PC-9 (cell line): Measurements from ENCODE around the gene DLGAP4. TPM values are rescaled to one million over a fixed set of nuclear protein-coding genes. Genes with fewer than 3 reads are reported as not detected.

ENCODE experiments used
- BruUV-seq: library from RNA; stranded (reverse); fragments of 400-500 nt; replicated peaks from 2 replicates; lab custom pipeline; 2021; lab: Mats Ljungman, UMichigan
- CTCF ChIA-PET: fragments of 300-600 bp; sonication (Branson Sonifier 250); formaldehyde crosslinking; loops from one replicate; lab custom pipeline; 2022; ENCODE audit warnings: antibody characterized with exemption; lab: Charles Lee
- POLR2A ChIA-PET: fragments of 300-600 bp; sonication (Branson Sonifier 250); formaldehyde crosslinking; loops from one replicate; lab custom pipeline; 2022; ENCODE audit warnings: antibody characterized with exemption; ENCODE audit not compliant: unreplicated experiment; lab: Charles Lee
- DNase-seq, 2 experiments: peaks; one replicate each; pipeline versions ENCODE4 v3.0.0 to v3.0.0-alpha.2; 2015 to 2022; ENCODE audit warnings: mixed read lengths in 1 of 2
- H2AFZ ChIP-seq: fragments of 200-600 bp; sonication (generic); 2 replicates; pipeline ENCODE4 v1.8.1; 2017; ENCODE audit warnings: antibody characterized with exemption
- H3F3A ChIP-seq: fragments of 200-600 bp; sonication (generic); 2 replicates; pipeline ENCODE4 v1.8.1; 2017; ENCODE audit warnings: antibody characterized with exemption, mild to moderate bottlenecking, low read depth; ENCODE audit not compliant: insufficient read depth
- H3K27ac ChIP-seq: fragments of 200-600 bp; sonication (generic); 2 replicates; pipeline ENCODE4 v1.6.1; 2016; ENCODE audit warnings: mixed run types
- H3K27me3 ChIP-seq: fragments of 200-600 bp; sonication (generic); 2 replicates; pipeline ENCODE4 v1.6.1; 2016; ENCODE audit warnings: low read depth, mixed run types; ENCODE audit not compliant: insufficient read depth
- H3K36me3 ChIP-seq: fragments of 200-600 bp; sonication (generic); 2 replicates; pipeline ENCODE4 v1.6.1; 2016; ENCODE audit warnings: low read depth, mixed run types
- H3K4me1 ChIP-seq: fragments of 200-600 bp; sonication (generic); replicated peaks from 2 replicates; pipeline ENCODE4 v1.6.1; 2016; ENCODE audit warnings: mixed run types; ENCODE audit not compliant: insufficient read depth
- H3K4me2 ChIP-seq: fragments of 200-600 bp; sonication (generic); 2 replicates; pipeline ENCODE4 v1.6.1; 2017; ENCODE audit warnings: mixed run types
- H3K4me3 ChIP-seq: fragments of 200-600 bp; sonication (generic); 2 replicates; pipeline ENCODE4 v1.6.1; 2016; ENCODE audit warnings: mixed run types
- H3K79me2 ChIP-seq: fragments of 200-600 bp; sonication (generic); 2 replicates; pipeline ENCODE4 v1.6.1; 2017; ENCODE audit warnings: low read depth, mixed run types
- H3K9me2 ChIP-seq: fragments of 200-600 bp; sonication (generic); 2 replicates; pipeline ENCODE4 v1.8.1; 2017; ENCODE audit warnings: mild to moderate bottlenecking; ENCODE audit not compliant: insufficient read depth
- H3K9me3 ChIP-seq: fragments of 200-600 bp; sonication (generic); 2 replicates; pipeline ENCODE4 v1.8.1; 2016; ENCODE audit warnings: low read depth; ENCODE audit not compliant: insufficient read depth
- H4K20me1 ChIP-seq: fragments of 200-600 bp; sonication (generic); 2 replicates; pipeline ENCODE4 v1.8.1; 2017; ENCODE audit not compliant: insufficient read depth
- EZH2 ChIP-seq: fragments of 200-600 bp; sonication (generic); IDR thresholded peaks from 2 replicates; pipeline ENCODE4 v1.8.0; 2017; ENCODE audit warnings: antibody characterized with exemption, low read depth
- intact Hi-C: fragments of 100-400 bp; cut with micrococcal nuclease; formaldehyde crosslinking; loops from one replicate; pipeline ENCODE4 v1.10.0; 2022; ENCODE audit not compliant: unreplicated experiment
- total RNA-seq: library from RNA; stranded (reverse); gene quantifications from 2 replicates; pipeline ENCODE4 v1.2.3, GENCODE V29; 2021
- TF ChIP-seq, protein P1 (sequence below): fragments of 200-600 bp; sonication (generic); conservative IDR thresholded peaks from 2 replicates; pipeline ENCODE4 v1.6.1; 2017; ENCODE audit warnings: mixed run types, antibody characterized with exemption, mild to moderate bottlenecking, moderate library complexity

Gene DLGAP4
- total RNA-seq, 1 experiment from 2014 or later, result 62.6 TPM

DNA sequence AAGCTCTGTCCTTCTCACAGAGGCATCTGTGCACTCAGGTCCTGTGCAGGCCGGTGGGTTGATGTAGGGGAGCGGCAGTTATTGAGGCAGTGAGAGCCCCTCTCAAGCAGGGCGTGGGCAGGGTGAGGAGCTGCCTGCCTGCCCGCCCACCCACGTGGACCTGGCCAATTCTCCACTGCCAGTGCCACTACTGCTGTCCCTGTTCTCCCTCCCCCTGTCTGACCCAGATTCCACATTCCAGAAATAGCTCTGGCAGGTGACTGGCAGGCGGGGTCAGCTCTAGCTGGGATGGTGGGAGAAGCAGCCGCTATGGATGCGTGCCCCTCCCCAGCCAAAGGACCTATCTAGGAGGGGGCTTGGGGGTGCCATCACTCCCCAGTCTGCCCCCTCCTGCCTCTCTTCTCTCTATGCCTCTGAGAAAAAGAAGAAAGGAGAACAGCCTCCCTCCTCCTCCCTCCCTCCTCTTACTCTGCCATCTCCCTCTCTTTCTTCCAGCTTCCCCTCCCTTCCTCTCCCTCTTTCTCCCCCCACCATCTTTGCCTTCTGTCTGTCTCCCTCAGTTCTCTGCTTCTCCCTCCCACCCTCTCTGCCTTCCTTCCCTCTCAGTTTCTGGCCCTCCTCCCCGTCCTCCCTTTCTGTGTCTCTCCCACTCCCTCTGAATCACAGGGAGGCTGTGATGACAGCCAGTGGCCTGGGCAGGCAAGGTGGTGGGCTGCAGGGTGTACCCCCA, 148.7 kb downstream of the DLGAP4 start:
- H3K9me3 ChIP-seq, result no peaks in the 10 kb centered on the region
- H3K27ac ChIP-seq, result no peak overlapping the region
- ChIA-PET POLR2A (interaction anchor here (0.5 to 0.6 kb wide), 3 partner anchors 16 to 1170 kb away, joined by 4 to 14 read pairs (median 4); partner anchors contain the start of gene EIF6), CTCF (interaction anchor here (0.5 to 0.6 kb wide), 2 partner anchors 17 to 432 kb away, joined by 3 read pairs; no protein-coding TSS in a partner anchor)
- H3K4me3 ChIP-seq, result no peak overlapping the region
- H3F3A ChIP-seq, result no peaks in the 10 kb centered on the region
- TF ChIP-seq EZH2, result no peak
- TF ChIP-seq, protein P1, sequence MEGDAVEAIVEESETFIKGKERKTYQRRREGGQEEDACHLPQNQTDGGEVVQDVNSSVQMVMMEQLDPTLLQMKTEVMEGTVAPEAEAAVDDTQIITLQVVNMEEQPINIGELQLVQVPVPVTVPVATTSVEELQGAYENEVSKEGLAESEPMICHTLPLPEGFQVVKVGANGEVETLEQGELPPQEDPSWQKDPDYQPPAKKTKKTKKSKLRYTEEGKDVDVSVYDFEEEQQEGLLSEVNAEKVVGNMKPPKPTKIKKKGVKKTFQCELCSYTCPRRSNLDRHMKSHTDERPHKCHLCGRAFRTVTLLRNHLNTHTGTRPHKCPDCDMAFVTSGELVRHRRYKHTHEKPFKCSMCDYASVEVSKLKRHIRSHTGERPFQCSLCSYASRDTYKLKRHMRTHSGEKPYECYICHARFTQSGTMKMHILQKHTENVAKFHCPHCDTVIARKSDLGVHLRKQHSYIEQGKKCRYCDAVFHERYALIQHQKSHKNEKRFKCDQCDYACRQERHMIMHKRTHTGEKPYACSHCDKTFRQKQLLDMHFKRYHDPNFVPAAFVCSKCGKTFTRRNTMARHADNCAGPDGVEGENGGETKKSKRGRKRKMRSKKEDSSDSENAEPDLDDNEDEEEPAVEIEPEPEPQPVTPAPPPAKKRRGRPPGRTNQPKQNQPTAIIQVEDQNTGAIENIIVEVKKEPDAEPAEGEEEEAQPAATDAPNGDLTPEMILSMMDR, result no peak
- DNase-seq, result peak in 1 of 2 experiments; percentile 58
- H3K4me2 ChIP-seq, result peak overlapping the region; percentile 8; the same call in 1 of the 2 replicates
- H2AFZ ChIP-seq, result no peak overlapping the region
- H3K27me3 ChIP-seq, result no peaks in the 10 kb centered on the region
- intact Hi-C loops, result no loop called here
- no peaks in the 10 kb centered on the region for H3K36me3 ChIP-seq
- no peaks in the 10 kb centered on the region for H3K9me2 ChIP-seq
- no peaks in the 10 kb centered on the region for H3K79me2 ChIP-seq
- H4K20me1 ChIP-seq, result no peaks in the 10 kb centered on the region
- BruUV-seq, result no TSS peak
- peaks cover 7% of the 10 kb centered on the region for H3K4me1 ChIP-seq

DNA sequence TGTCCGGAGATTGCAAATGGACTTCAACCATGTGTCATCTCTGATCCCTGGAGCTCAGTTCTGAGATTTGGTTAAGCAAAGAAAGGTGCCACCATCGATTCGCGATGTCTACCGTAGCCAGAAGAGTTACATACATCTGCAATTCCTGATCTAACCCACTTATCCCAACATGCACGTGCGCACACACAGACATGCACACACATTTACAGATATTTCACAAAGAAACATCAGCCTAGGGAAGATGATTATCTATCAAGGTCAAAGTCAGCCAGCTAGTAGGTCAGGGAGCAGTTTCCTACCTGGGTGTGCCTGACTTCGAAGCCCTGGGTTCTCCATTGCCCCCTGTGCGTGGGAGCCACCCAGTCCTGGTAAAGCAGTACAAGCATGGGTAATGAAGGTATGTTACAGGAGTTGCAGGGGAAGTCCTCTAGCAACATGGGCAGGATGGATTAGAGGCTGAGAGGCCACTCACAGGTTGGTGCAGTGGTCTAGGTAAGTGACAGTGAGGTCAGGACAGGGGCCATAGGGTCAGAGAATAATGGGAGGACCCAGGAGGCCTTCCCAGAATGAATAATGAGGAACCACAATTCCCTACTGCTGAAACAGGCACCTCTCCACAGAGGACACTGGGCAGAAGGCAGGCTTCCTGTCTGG, 150.0 kb downstream of the DLGAP4 start:
- H3K36me3 ChIP-seq, result no peaks in the 10 kb centered on the region
- H3K9me2 ChIP-seq, result no peaks in the 10 kb centered on the region
- no peaks in the 10 kb centered on the region for H3K27me3 ChIP-seq
- POLR2A ChIA-PET, result no interaction called here
- no peaks in the 10 kb centered on the region for H3K9me3 ChIP-seq
- H3K79me2 ChIP-seq, result no peaks in the 10 kb centered on the region
- DNase-seq, result no peak
- no peaks in the 10 kb centered on the region for H3F3A ChIP-seq
- H4K20me1 ChIP-seq, result no peaks in the 10 kb centered on the region
- H3K4me2 ChIP-seq, result no peak overlapping the region
- no peak overlapping the region for H3K27ac ChIP-seq
- intact Hi-C loops, result no loop called here
- BruUV-seq, result no TSS peak
- CTCF ChIA-PET, result no interaction called here
- no peak overlapping the region for H3K4me3 ChIP-seq
- H2AFZ ChIP-seq, result no peak overlapping the region
- peaks cover 14% of the 10 kb centered on the region for H3K4me1 ChIP-seq
- TF ChIP-seq, protein P1, result no peak
- TF ChIP-seq EZH2, result no peak
